ENCODE data around the gene NPB.

NPB gene

DNA sequence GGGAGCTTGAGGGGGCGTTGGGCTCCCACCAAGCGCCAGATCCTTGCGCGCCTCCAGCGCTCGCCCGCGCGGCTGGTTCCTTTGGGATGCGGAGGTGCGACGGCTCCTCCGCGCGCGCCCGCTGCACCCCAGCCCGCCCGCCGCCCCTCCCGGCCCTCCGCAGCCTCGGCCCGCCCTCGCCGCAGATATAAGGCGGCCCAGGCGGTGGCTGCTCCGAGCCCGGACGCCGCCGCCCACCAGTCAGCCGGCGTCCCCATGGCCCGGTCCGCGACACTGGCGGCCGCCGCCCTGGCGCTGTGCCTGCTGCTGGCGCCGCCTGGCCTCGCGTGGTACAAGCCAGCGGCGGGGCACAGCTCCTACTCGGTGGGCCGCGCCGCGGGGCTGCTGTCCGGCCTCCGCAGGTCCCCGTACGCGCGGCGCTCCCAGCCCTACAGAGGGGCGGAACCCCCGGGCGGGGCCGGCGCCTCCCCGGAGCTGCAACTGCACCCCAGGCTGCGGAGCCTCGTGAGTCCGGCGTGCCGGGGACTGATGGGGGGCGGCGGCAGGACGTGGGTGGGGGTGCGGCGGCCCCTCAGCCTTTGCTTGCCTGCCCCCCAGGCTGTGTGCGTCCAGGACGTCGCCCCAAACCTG lies at the start of gene NPB:
TSS of gene NPB (plus strand) at position 216 of the 630 bp plus-strand sequence. CDS start at position 256, 40 bp downstream.
- no peak for TF ChIP-seq TCF12 (IDR thresholded peaks at IDR 0.05; ENCODE audit: low read depth)

DNA sequence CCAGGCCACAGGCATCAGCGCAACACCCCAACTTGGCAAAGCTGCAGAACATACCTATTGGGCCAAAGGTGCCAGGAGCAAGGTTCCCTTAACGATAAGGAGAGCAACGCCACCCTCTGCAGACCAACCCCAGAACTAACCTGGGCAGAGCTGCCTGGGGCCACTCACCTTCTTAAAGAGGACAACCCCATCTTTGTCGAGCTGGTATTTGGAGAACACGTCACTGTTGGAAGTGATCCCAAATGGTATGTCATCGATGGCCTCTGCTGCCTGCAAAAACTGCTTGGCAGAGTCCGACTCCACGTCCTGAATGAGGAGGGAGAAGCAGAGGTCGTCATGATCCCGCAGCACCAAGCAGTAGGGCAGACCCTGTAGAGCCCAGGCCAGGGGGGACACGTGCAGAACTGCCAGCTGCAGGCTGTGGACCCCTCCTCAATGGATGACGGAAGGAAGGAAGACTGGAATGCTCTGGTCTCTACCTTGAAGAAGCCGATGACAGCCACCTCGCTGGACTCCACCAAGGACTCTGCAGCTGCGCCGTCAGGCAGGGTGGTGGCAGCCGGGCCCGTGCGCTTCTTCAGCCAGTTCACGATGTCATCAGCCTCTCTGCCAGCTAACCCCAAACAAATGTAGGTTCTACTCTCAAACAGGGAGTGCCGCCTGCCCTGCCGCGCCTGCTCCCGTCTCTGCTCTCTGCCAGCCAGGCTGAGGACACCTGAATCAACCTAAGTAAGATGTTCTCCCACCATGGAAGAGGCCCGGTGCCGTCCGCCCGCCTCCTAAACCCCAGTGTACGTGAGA lies 46.9 kb upstream of the NPB start:
- no peak for TF ChIP-seq EGR1 (IDR thresholded peaks at IDR 0.05)
- TF ChIP-seq, protein P1, sequence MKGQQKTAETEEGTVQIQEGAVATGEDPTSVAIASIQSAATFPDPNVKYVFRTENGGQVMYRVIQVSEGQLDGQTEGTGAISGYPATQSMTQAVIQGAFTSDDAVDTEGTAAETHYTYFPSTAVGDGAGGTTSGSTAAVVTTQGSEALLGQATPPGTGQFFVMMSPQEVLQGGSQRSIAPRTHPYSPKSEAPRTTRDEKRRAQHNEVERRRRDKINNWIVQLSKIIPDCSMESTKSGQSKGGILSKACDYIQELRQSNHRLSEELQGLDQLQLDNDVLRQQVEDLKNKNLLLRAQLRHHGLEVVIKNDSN (IDR thresholded peaks at IDR 0.05), result no peak
- TF ChIP-seq TEAD4 (IDR thresholded peaks at IDR 0.05), result no peak
- TF ChIP-seq NFIC (IDR thresholded peaks at IDR 0.05), result no peak
- TF ChIP-seq, protein P2, sequence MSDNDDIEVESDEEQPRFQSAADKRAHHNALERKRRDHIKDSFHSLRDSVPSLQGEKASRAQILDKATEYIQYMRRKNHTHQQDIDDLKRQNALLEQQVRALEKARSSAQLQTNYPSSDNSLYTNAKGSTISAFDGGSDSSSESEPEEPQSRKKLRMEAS (IDR thresholded peaks at IDR 0.05), result no peak
- TF ChIP-seq TCF12 (IDR thresholded peaks at IDR 0.05; ENCODE audit: low read depth), result no peak
- no peak for TF ChIP-seq EP300 (IDR thresholded peaks at IDR 0.05; ENCODE audit: borderline replicate concordance)
- no peak for TF ChIP-seq TAF1 (IDR thresholded peaks at IDR 0.05; ENCODE audit: low read depth)
- TF ChIP-seq ZBTB7A (IDR thresholded peaks at IDR 0.05; ENCODE audit: low read depth), result no peak
- TF ChIP-seq CREB1 (IDR thresholded peaks at IDR 0.05; ENCODE audit: low read depth), result no peak
- TF ChIP-seq, protein P3, sequence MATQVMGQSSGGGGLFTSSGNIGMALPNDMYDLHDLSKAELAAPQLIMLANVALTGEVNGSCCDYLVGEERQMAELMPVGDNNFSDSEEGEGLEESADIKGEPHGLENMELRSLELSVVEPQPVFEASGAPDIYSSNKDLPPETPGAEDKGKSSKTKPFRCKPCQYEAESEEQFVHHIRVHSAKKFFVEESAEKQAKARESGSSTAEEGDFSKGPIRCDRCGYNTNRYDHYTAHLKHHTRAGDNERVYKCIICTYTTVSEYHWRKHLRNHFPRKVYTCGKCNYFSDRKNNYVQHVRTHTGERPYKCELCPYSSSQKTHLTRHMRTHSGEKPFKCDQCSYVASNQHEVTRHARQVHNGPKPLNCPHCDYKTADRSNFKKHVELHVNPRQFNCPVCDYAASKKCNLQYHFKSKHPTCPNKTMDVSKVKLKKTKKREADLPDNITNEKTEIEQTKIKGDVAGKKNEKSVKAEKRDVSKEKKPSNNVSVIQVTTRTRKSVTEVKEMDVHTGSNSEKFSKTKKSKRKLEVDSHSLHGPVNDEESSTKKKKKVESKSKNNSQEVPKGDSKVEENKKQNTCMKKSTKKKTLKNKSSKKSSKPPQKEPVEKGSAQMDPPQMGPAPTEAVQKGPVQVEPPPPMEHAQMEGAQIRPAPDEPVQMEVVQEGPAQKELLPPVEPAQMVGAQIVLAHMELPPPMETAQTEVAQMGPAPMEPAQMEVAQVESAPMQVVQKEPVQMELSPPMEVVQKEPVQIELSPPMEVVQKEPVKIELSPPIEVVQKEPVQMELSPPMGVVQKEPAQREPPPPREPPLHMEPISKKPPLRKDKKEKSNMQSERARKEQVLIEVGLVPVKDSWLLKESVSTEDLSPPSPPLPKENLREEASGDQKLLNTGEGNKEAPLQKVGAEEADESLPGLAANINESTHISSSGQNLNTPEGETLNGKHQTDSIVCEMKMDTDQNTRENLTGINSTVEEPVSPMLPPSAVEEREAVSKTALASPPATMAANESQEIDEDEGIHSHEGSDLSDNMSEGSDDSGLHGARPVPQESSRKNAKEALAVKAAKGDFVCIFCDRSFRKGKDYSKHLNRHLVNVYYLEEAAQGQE (IDR thresholded peaks at IDR 0.05; ENCODE audit: low read depth), result no peak
- no peak; the same call in 1 of the 2 replicates for TF ChIP-seq RAD21 (IDR thresholded peaks at IDR 0.05; ENCODE audit: low read depth)

DNA sequence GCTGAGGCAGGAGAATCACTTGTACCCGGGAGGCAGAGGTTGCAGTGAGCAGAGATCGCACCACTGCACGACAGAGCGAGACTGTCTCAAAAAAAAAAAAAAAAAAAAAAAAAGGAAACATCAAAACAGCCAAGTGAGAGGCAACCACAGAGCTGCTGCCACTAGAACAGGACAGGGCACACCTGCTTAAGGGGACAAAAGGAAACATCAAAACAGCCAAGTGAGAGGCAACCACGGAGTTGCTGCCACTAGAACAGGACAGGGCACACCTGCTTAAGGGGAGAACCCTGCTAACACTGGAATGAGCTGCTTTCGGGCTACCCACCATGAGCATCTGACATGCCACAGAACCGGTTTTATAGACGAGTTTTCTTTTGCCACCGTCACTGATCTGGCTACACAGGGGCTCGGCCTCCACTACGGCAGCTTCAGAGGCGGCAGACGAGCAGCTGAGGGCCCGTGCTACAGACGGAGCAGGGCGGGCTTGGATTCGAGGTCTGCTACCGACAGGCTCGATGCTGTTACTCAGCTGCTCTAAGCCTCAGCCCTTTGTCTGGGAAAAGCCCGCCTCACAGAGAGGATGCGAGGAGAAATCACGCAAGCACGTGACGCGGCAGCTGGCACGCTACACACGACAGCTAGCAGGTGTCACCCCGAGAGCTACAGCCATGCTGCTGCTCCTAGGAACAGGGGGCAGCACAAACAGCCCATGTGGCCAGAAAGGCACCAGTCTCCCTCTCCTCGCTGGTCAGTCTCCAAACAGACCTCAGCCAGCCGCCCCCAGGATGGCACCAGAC lies 43.7 kb upstream of the NPB start:
- TF ChIP-seq, protein P1 (IDR thresholded peaks at IDR 0.05), result no peak
- no peak for TF ChIP-seq ZBTB7A (IDR thresholded peaks at IDR 0.05; ENCODE audit: low read depth)
- TF ChIP-seq, protein P3 (IDR thresholded peaks at IDR 0.05; ENCODE audit: low read depth), result no peak
- no peak for TF ChIP-seq RAD21 (IDR thresholded peaks at IDR 0.05; ENCODE audit: low read depth)
- no peak for TF ChIP-seq TCF12 (IDR thresholded peaks at IDR 0.05; ENCODE audit: low read depth)
- TF ChIP-seq TAF1 (IDR thresholded peaks at IDR 0.05; ENCODE audit: low read depth), result no peak

DNA sequence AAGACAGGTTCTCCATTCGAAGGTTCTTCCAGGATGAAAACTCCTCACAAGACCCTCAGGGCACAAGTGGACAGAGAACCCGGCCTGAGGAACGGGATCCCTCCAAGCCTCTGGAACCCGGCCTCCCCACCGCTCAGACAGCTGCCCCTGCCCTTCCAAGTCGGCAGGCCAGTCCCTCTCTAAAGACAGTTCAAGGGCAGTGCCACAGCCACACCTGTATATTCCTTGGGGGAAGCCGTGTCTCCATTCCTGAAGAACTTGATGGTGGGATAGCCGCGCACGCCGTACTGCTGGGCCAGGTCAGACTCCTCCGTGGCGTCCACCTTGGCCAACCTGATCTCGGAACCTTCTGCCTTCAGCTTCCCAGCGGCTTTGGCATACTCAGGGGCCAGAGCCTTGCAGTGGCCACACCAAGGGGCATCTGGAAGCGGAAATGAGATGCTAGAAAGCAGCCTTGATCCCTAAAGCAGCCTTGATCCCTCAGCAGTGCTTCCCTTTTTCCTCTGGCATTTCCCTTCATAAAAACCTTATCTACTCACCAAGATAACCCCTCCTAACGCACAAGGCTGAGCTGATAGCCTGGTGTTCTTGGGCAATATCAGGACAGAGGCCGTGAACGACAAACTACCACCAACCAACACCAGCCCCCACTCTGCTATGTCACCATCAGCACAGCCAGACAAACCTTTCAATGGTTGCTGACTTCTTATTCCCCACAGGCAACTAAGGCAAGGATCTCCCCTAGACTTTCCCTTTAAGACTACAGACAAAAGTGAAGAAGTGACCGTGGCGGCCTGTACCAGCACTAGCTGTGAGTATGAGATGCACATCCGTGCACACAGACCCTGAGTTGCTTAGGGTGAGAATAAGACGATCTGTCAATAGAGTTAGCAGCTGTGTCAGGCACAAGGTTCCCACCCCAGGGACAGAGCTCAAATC lies 42.8 kb upstream of the NPB start:
- TF ChIP-seq ZBTB7A (IDR thresholded peaks at IDR 0.05; ENCODE audit: low read depth), result no peak

DNA sequence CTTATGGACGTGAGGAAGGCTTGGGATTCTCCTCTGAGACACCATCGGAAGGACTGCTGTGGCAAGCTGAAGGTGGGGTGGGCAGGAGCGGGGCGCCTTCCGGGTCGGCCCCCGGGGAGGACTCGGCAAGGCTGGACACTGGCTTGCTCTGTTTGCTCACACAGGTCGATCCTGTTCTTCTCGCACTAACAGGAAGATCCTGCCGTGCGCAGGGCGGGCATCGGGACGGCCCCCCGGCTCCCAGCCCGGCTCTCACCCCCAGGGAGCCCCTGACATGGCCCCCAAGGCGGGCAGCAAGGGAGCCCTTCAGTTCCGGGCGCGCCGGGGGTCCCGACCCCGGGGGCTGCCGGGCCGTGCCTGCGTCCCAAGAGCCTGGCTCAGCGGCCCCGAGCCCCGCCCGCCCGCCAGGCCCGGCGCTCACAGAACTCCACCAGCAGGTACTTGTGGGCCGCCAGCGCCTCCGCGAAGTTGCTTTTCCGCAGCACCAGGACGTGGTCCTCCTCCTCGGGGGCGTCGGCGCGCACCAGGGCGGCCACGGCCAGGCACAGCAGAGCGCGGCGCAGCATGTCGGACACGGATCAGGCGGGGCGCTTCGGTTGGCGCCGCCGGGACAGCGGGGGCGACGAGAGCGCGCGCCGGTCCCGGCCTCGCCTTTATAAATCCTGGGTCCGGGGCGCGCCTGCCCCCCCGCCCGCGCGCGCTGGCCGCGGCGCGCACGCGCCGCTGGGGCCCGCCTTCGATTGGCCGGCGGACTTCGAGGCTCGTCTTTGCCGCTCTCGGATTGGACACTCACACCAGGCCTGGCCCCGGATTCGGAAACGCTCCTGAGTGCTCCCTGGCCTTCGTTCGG lies 41.9 kb upstream of the NPB start, which contains the start of gene P4HB:
TSS of gene P4HB (minus strand) at position 630 of the 850 bp plus-strand sequence. CDS start at position 566, 64 bp downstream.
- TF ChIP-seq EP300 (IDR thresholded peaks at IDR 0.05; ENCODE audit: borderline replicate concordance) (0 out of 2 replicates have a peak, but pooled peaks have one; percentile 13), TAF1 (IDR thresholded peaks at IDR 0.05; ENCODE audit: low read depth) (peak; percentile 31; the same call in 1 of the 2 replicates), RAD21 (IDR thresholded peaks at IDR 0.05; ENCODE audit: low read depth) (no peak), NFIC (IDR thresholded peaks at IDR 0.05) (0 out of 2 replicates have a peak, but pooled peaks have one; percentile 3)

Data from Ishikawa (cell line).